Right lobe of liver (tissue), 6 donors: ENCODE measurements around the gene PHACTR2. TPM values are rescaled to one million over a fixed set of nuclear protein-coding genes. Genes with fewer than 3 reads are reported as not detected.
"Not testable (repeated sequence)": the region's sequence is repeated elsewhere in the genome, so short reads cannot be mapped to it uniquely, and the experiment has no call there.

Experiments used
- ATAC-seq, 4 donors: fragments of 200-7000 bp; cut with Tn5 transposase; one replicate each; pipeline ENCODE4 v1.9.1; 2020; ENCODE audit warnings: mild to moderate bottlenecking in 4 of 4, moderate library complexity in 4 of 4
- DNase-seq, 3 donors: peaks; one replicate each; pipeline ENCODE4 v3.0.0-alpha.2; 2020
- H3K27ac ChIP-seq, 3 donors: fragments of 200-600 bp; one replicate each; pipeline ENCODE4 v1.8.0; 2022
- H3K27me3 ChIP-seq, 2 donors: fragments of 200-600 bp; one replicate each; pipeline ENCODE4 v1.8.0; 2022
- H3K36me3 ChIP-seq, 4 donors: fragments of 200-600 bp; sonication (generic) in 1 of 4; one replicate each; pipeline versions ENCODE4 v1.5.1 to v1.8.0; 2017 to 2022; ENCODE audit warnings: control low read depth in 1 of 4
- H3K4me1 ChIP-seq, 4 donors: fragments of 200-600 bp; sonication (generic) in 1 of 4; one replicate each; pipeline versions ENCODE4 v1.5.1 to v1.8.0; 2017 to 2022; ENCODE audit warnings: control low read depth in 1 of 4
- H3K4me3 ChIP-seq, 3 donors: fragments of 200-600 bp; one replicate each; pipeline ENCODE4 v1.8.0; 2022
- H3K9me3 ChIP-seq, 4 donors: fragments of 200-600 bp; sonication (generic) in 1 of 4; one replicate each; pipeline versions ENCODE4 v1.5.1 to v1.8.0; 2017 to 2022; ENCODE audit warnings: control low read depth in 1 of 4
- POLR2A ChIP-seq: fragments of 450-650 bp; IDR thresholded peaks from one replicate; pipeline ENCODE4 v1.6.1; 2017; ENCODE audit warnings: antibody characterized with exemption, mild to moderate bottlenecking
- WGBS: methylation state at CpG from one replicate; pipeline ENCODE4 v1.1.6; 2018; ENCODE audit warnings: low coverage, low lambda C conversion rate; ENCODE audit not compliant: insufficient coverage; ENCODE audit errors: missing lambda C conversion rate; 5-methylcytosine and 5-hydroxymethylcytosine counted together
- intact Hi-C, 2 donors: fragments of 100-400 bp; cut with DNase I; formaldehyde crosslinking; loops; one replicate each; pipeline versions ENCODE4 v1.11.2 to v1.14.1; 2022
- total RNA-seq, 6 experiments: library from RNA; depleted of rRNA in 2 of 6; stranded (reverse); fragments of >200 nt in 2 of 6; fragmentation: NEBNext Ultra II Directional in 3 of 6; extraction: Animal tissue kit (Norgen Biotek cat#: 25700) in 3 of 6; gene quantifications; one replicate each; pipeline versions ENCODE4 v1.1.0 to v1.2.4, GENCODE V29; 2016 to 2023
- TF ChIP-seq, protein P1 (sequence below), 4 donors: fragments of 200-600 bp in 3 of 4; fragments of 450-650 bp in 1 of 4; IDR thresholded peaks; one replicate each; pipeline versions ENCODE4 v1.5.1 to v1.8.0; 2016 to 2022; ENCODE audit warnings: antibody characterized with exemption in 4 of 4, mild to moderate bottlenecking in 2 of 4
- donor health status: DM: no; HTN: yes; CAD: no.
- donor health status: DM: no; HTN: no; CAD: no.
- donor health status: DM: no; HTN: no; CAD: no.
- donor health status: DM: no; HTN: yes; CAD: no.
- donor health status: DM: no; HTN: yes; CAD: no.

PHACTR2 gene
- total RNA-seq, 6 experiments from 2014 or later: 14.0 to 62.7 (median 20.9) TPM

DNA sequence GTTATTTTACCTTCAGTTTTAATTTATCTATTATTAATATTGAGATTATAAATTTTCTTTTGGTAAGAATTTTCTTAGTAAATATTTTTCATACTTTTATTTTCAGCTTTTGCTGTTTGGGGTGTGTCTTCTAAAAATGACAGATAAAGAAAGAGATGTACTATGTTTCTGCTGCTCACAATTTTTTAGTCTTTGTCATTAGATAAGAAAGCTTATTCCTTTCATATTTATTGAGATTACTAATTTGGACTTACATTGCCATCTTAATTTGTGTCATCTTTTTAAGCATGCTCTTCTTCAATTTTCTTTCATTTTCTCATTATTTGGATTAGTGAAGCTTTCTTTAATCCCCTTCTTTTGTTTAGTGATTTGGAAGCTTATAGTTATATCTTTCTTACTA is 13.6 kb upstream of the PHACTR2 start:
- Histone ChIP-seq H3K4me3 (no peak overlapping the region), H3K36me3 (no peaks in the 10 kb centered on the region), H3K27ac (no peak overlapping the region), H3K9me3 (no peaks in the 10 kb centered on the region), H3K4me1 (no peaks in the 10 kb centered on the region), H3K27me3 (no peaks in the 10 kb centered on the region)
- DNase-seq: no peak
- ATAC-seq: no peak
- TF ChIP-seq, protein P1, sequence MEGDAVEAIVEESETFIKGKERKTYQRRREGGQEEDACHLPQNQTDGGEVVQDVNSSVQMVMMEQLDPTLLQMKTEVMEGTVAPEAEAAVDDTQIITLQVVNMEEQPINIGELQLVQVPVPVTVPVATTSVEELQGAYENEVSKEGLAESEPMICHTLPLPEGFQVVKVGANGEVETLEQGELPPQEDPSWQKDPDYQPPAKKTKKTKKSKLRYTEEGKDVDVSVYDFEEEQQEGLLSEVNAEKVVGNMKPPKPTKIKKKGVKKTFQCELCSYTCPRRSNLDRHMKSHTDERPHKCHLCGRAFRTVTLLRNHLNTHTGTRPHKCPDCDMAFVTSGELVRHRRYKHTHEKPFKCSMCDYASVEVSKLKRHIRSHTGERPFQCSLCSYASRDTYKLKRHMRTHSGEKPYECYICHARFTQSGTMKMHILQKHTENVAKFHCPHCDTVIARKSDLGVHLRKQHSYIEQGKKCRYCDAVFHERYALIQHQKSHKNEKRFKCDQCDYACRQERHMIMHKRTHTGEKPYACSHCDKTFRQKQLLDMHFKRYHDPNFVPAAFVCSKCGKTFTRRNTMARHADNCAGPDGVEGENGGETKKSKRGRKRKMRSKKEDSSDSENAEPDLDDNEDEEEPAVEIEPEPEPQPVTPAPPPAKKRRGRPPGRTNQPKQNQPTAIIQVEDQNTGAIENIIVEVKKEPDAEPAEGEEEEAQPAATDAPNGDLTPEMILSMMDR (IDR thresholded peaks at IDR 0.05): no peak
- TF ChIP-seq POLR2A: no peak
- intact Hi-C loops: no loop called here

DNA sequence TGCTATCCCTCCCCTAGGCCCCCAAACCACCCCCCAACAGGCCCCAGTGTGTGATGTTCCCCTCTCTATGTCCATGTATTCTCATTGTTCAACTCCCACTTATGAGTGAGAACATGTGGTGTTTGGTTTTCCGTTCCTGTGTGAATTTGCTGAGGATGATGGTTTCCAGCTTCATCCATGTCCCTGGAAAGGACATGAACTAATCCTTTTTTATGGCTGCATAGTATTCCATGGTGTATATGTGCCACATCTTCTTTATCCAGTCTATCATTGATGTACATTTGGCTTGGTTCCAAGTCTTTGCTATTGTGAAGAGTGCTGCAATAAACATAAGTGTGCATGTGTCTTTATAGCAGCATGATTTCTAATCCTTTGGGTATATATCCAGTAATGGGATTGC is 11.8 kb upstream of the PHACTR2 start:
- intact Hi-C loops, H3K27me3 ChIP-seq, DNase-seq, H3K4me1 ChIP-seq, ATAC-seq, H3K4me3 ChIP-seq, H3K36me3 ChIP-seq, H3K9me3 ChIP-seq, H3K27ac ChIP-seq: not testable (repeated sequence)
- WGBS: 100% methylated on average over 1 of the region's 1 CpG

DNA sequence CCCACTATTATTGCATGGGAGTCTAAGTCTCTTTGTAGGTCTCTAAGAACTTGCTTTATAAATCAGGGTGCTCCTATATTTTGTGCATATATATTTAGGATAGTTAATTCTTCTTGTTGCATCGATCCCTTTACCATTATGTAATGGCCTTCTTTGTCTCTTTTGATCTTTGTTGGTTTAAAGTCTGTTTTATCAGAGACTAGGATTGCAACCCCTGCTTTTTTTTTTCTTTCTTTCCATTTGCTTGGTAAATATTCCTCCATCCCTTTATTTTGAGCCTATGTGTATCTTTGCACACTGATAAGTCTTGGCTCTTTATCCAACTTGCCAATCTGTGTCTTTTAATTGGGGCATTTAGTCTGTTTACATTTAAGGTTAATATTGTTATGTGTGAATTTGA is 8.3 kb upstream of the PHACTR2 start:
- ATAC-seq, H3K4me3 ChIP-seq, H3K27me3 ChIP-seq, intact Hi-C loops, H3K9me3 ChIP-seq, H3K36me3 ChIP-seq, H3K27ac ChIP-seq, DNase-seq, H3K4me1 ChIP-seq: not testable (repeated sequence)
- 54% methylated on average over 1 of the region's 1 CpG for whole genome bisulfite sequencing

DNA sequence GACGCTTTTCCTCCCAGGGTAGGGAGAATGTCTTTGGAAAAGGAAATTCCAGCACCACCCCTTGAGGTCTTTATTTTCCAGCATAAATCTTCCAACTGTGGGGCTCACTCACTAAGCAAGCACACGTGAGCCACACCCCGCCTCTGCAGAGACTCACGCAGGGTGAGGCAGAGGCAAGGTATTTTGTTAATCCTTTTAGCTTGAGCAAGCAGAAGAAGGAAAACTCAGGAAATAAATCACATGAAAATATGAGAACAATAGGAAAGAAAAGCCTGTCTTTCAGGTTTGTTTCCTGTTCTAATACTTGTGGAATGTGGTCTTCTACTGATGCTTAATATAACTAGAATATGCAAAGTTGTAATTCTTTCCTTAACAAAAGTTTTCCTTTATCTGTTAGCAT is 4.1 kb upstream of the PHACTR2 start:
- H3K27me3 ChIP-seq: no peaks in the 10 kb centered on the region
- H3K4me3 ChIP-seq: no peak overlapping the region
- TF ChIP-seq POLR2A: no peak
- TF ChIP-seq, protein P1 (IDR thresholded peaks at IDR 0.05): no peak
- H3K36me3 ChIP-seq: no peaks in the 10 kb centered on the region
- DNase-seq (no peak), ATAC-seq (no peak)
- WGBS: 49% methylated on average over 4 of the region's 4 CpGs
- intact Hi-C loops: loop anchor here in 1 of 2 donors (10.0 kb wide), 1 partner anchor 69 kb away; no protein-coding TSS in a partner anchor
- no peaks in the 10 kb centered on the region for H3K9me3 ChIP-seq
- no peak overlapping the region for H3K27ac ChIP-seq
- peaks cover 0 to 29% (median 0%) of the 10 kb centered on the region in 4 donors for H3K4me1 ChIP-seq

DNA sequence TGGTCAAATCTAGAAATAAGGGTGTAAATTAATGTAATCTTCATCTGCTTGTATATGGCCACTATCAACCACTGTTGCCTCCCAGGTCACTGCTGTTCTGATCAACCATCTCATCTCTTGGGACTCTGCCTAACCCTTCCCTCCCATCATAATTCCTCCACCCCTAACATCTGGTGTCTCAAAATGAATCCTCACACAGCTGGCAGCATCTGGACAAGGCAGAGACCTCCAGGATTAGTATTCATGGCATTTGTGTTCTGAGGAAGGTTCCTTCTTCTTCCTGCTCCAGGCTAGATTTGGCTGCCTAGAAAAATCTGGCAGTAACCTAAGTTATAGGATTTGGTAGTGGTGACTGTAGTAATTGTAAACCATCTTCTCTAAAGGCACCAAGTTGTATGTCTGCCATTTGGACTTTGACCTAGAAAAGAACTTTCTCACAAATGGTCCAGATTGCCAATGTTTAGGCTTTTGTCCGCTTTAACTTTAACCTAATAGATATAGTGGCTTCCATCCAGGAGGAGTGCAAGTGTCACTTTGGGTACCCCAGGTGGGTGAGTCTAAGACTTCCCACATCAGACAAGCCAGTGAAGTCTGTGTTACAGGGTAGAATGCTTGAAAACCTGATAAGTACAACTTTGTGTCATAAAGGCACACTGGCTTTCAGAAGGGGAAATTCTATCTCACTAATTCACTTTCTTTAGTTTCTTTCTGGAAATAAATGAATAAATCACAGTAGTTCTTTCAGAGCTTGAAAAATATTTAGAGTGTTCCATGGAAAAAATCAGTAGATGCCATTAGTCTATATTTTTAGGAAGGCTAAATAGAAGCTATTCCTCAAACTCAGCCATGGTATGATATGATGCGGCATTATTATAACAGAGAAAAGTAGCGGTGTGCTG is 3.0 kb upstream of the PHACTR2 start:
- peaks cover 0 to 29% (median 0%) of the 10 kb centered on the region in 4 donors for H3K4me1 ChIP-seq
- peak in 1 of 4 donors; percentile 12 for ATAC-seq
- intact Hi-C loops: loop anchor here in 1 of 2 donors (10.0 kb wide), 1 partner anchor 70 kb away; no protein-coding TSS in a partner anchor
- H3K27ac ChIP-seq: no peak overlapping the region
- no peak for TF ChIP-seq POLR2A
- TF ChIP-seq, protein P1 (IDR thresholded peaks at IDR 0.05): no peak
- DNase-seq: no peak
- no peaks in the 10 kb centered on the region for H3K36me3 ChIP-seq
- WGBS: 70% methylated on average over 3 of the region's 3 CpGs
- no peaks in the 10 kb centered on the region for H3K27me3 ChIP-seq
- H3K4me3 ChIP-seq: no peak overlapping the region
- H3K9me3 ChIP-seq: no peaks in the 10 kb centered on the region
